Spleen (tissue), 11 donors: Measurements from ENCODE around the gene TCF7L2. TPM values are rescaled to one million over a fixed set of nuclear protein-coding genes. Genes with fewer than 3 reads are reported as not detected.

Experiments
- DNase-seq: peaks from one replicate; pipeline ENCODE4 v3.0.0-alpha.2; 2020
- H3K27ac ChIP-seq, 8 donors: fragments of 200-600 bp; sonication (generic) in 7 of 8; 1 replicate in 4 of 8; 2 replicates in 4 of 8; pipeline versions ENCODE4 v1.5.0 to v1.8.0; 2016 to 2021; ENCODE audit warnings: inconsistent platforms in 4 of 8, mild to moderate bottlenecking in 4 of 8, moderate library complexity in 1 of 8
- H3K27me3 ChIP-seq, 7 donors: fragments of 200-600 bp; sonication (generic) in 6 of 7; replicated peaks in 1 of 7; 1 replicate in 4 of 7; 2 replicates in 3 of 7; pipeline versions ENCODE4 v1.5.0 to v1.8.0; 2016 to 2021; ENCODE audit warnings: inconsistent platforms in 3 of 7, mild to moderate bottlenecking in 1 of 7
- H3K36me3 ChIP-seq, 6 donors: fragments of 200-600 bp; sonication (generic) in 5 of 6; 1 replicate in 4 of 6; 2 replicates in 2 of 6; pipeline versions ENCODE4 v1.5.0 to v1.8.0; 2016 to 2021; ENCODE audit warnings: inconsistent platforms in 2 of 6
- H3K4me1 ChIP-seq, 6 donors: fragments of 200-600 bp; sonication (generic) in 5 of 6; 1 replicate in 3 of 6; 2 replicates in 3 of 6; pipeline versions ENCODE4 v1.5.0 to v1.8.0; 2016 to 2021; ENCODE audit warnings: inconsistent platforms in 3 of 6
- H3K4me3 ChIP-seq, 8 donors: fragments of 200-600 bp; sonication (generic) in 7 of 8; 1 replicate in 4 of 8; 2 replicates in 4 of 8; pipeline versions ENCODE4 v1.5.0 to v1.8.0; 2016 to 2021; ENCODE audit warnings: inconsistent platforms in 4 of 8, mild to moderate bottlenecking in 4 of 8, moderate library complexity in 2 of 8
- H3K9me3 ChIP-seq, 8 donors: fragments of 200-600 bp; sonication (generic) in 7 of 8; 1 replicate in 4 of 8; 2 replicates in 4 of 8; pipeline versions ENCODE4 v1.5.0 to v1.8.0; 2016 to 2021; ENCODE audit warnings: inconsistent platforms in 4 of 8
- CTCF ChIP-seq, 11 experiments: fragments of 200-600 bp in 7 of 11; fragments of 450-650 bp in 4 of 11; sonication (generic) in 4 of 11; IDR thresholded peaks in 8 of 11; conservative IDR thresholded peaks in 3 of 11; 1 replicate in 7 of 11; 2 replicates in 4 of 11; pipeline versions ENCODE4 v1.4.0 to v1.8.0; 2016 to 2021; ENCODE audit warnings: antibody characterized with exemption in 11 of 11, inconsistent platforms in 4 of 11, mild to moderate bottlenecking in 1 of 11
- POLR2A ChIP-seq, 3 donors: fragments of 450-650 bp; IDR thresholded peaks; one replicate each; pipeline ENCODE4 v1.5.1; 2017; ENCODE audit warnings: antibody characterized with exemption in 3 of 3, mild to moderate bottlenecking in 1 of 3
- POLR2AphosphoS5 ChIP-seq, 3 donors: sonication (generic); formaldehyde crosslinking; IDR thresholded peaks; one replicate each; pipeline ENCODE4 v1.5.1; 2017; ENCODE audit warnings: antibody characterized with exemption in 3 of 3
- WGBS, 5 donors: extraction: QIAGEN DNeasy Blood & Tissue Kit in 3 of 5; methylation state at CpG; one replicate each; pipeline versions ENCODE4 v1.1.5 to v1.1.7; 2013 to 2018; 5-methylcytosine and 5-hydroxymethylcytosine counted together
- intact Hi-C: fragments of 100-400 bp; cut with DNase I; formaldehyde crosslinking; loops from one replicate; pipeline ENCODE4 v1.15.0; 2023; ENCODE audit warnings: low total_unique reads
- polyA plus RNA-seq, 3 donors: library from polyadenylated mRNA; stranded (reverse); fragments of 200-250 nt; gene quantifications; one replicate each; pipeline ENCODE4 v1.2.1, GENCODE V29; 2013
- total RNA-seq, 7 donors: library from RNA; depleted of rRNA in 3 of 7; stranded (reverse); fragments of >200 nt in 3 of 7; fragmentation: NEBNext Ultra II Directional in 4 of 7; extraction: Animal tissue kit (Norgen Biotek cat#: 25700) in 4 of 7; gene quantifications; one replicate each; pipeline versions ENCODE4 v1.1.0 to v1.2.1, GENCODE V29; 2016 to 2021
- donor health status: healthy with polysubstance abuse.
- donor health status: DM: no; HTN: no; CAD: no; lungs with moderate emphysema.
- donor health status: DM: no; HTN: no; CAD: no.
- donor health status: Bipolar disorder and iron deficiency.
- donor health status: healthy.
- donor health status: DM: no; HTN: no; CAD: no.
- donor health status: DM: yes; HTN: yes; CAD: no.

Gene TCF7L2
- total and polyA plus RNA-seq, 10 donors, result 4.6 to 85.6 (median 34.7) TPM

- intact Hi-C loops, result no loop called here
- H3K9me3 ChIP-seq, result no peaks in the 10 kb centered on the region
- no peak for TF ChIP-seq POLR2A (IDR thresholded peaks at IDR 0.05)
- TF ChIP-seq CTCF (IDR thresholded peaks at IDR 0.05 in 8 of 11, conservative IDR thresholded peaks at IDR 0.05 in 3 of 11), result no peak
- no peak for TF ChIP-seq POLR2AphosphoS5 (IDR thresholded peaks at IDR 0.05)
- DNase-seq, result no peak
- peaks cover 0 to 53% (median 37%) of the 10 kb centered on the region in 6 donors for H3K4me1 ChIP-seq
- H3K36me3 ChIP-seq, result no peaks in the 10 kb centered on the region
- H3K27ac ChIP-seq, result peak overlapping the region in 5 of 8 donors; percentile 4 to 70 (median 58)
- 55 to 66% (median 61%) methylated on average over 19 of the region's 19 CpGs for WGBS, 5 donors
- no peaks in the 10 kb centered on the region for H3K27me3 ChIP-seq
- peak overlapping the region in 1 of 8 donors; percentile 10 for H3K4me3 ChIP-seq
Measured at GRCh38 chr10:113058523-113059370, 108.7 kb downstream of the TCF7L2 start.

- no peak for DNase-seq
- intact Hi-C loops, result no loop called here
- Histone ChIP-seq H3K27me3 (no peaks in the 10 kb centered on the region), H3K27ac (peak overlapping the region in 6 of 8 donors; percentile 12 to 70 (median 58)), H3K9me3 (no peaks in the 10 kb centered on the region), H3K36me3 (no peaks in the 10 kb centered on the region), H3K4me3 (peak overlapping the region in 2 of 8 donors; percentile 9 to 10), H3K4me1 (peaks cover 0 to 55% (median 34%) of the 10 kb centered on the region in 6 donors)
- WGBS, 5 donors, result 55 to 69% (median 66%) methylated on average over 8 of the region's 8 CpGs
- TF ChIP-seq POLR2AphosphoS5 (IDR thresholded peaks at IDR 0.05) (no peak), CTCF (IDR thresholded peaks at IDR 0.05 in 8 of 11, conservative IDR thresholded peaks at IDR 0.05 in 3 of 11) (no peak), POLR2A (IDR thresholded peaks at IDR 0.05) (no peak)
Measured at GRCh38 chr10:113059371-113059780, 109.3 kb downstream of the TCF7L2 start.

GRCh38 chr10:113060201-113061053 lies 110.4 kb downstream of the TCF7L2 start:
- Histone ChIP-seq H3K27ac (peak overlapping the region; percentile 10 to 70 (median 58)), H3K9me3 (no peaks in the 10 kb centered on the region), H3K36me3 (no peaks in the 10 kb centered on the region), H3K4me3 (peak overlapping the region in 2 of 8 donors; percentile 9 to 10), H3K27me3 (no peaks in the 10 kb centered on the region), H3K4me1 (peaks cover 0 to 56% (median 34%) of the 10 kb centered on the region in 6 donors)
- 35 to 40% (median 38%) methylated on average over 15 of the region's 15 CpGs for WGBS, 5 donors
- TF ChIP-seq CTCF (IDR thresholded peaks at IDR 0.05 in 8 of 11, conservative IDR thresholded peaks at IDR 0.05 in 3 of 11) (no peak), POLR2AphosphoS5 (IDR thresholded peaks at IDR 0.05) (peak in 2 of 3 donors; percentile 16 to 43), POLR2A (IDR thresholded peaks at IDR 0.05) (no peak)
- DNase-seq, result no peak
- intact Hi-C loops, result no loop called here
